Left hindlimb (tissue), 1 donor: ENCODE measurements around the gene SLC22A4.

Source experiments
- DNase-seq: peaks from one replicate; pipeline ENCODE4 v3.0.0-alpha.2; 2018

Gene SLC22A4

GRCh38 chr5:132262882-132263547, 31.2 kb upstream of the SLC22A4 start:
- no peak for DNase-seq

- no peak for DNase-seq
Observed at GRCh38 chr5:132263548-132264261, 30.5 kb upstream of the SLC22A4 start.

- DNase-seq: no peak
Observed at GRCh38 chr5:132264546-132265335, 29.5 kb upstream of the SLC22A4 start.

GRCh38 chr5:132265336-132266030, 28.7 kb upstream of the SLC22A4 start:
- peak; percentile 85 for DNase-seq

- no peak for DNase-seq
Observed at GRCh38 chr5:132266031-132266835, 28.0 kb upstream of the SLC22A4 start.

GRCh38 chr5:132266836-132267160, 27.4 kb upstream of the SLC22A4 start:
- no peak for DNase-seq

- no peak for DNase-seq
Observed at GRCh38 chr5:132267166-132267739, 26.9 kb upstream of the SLC22A4 start.

GRCh38 chr5:132267931-132268768, 26.0 kb upstream of the SLC22A4 start:
- DNase-seq: no peak

- no peak for DNase-seq
Observed at GRCh38 chr5:132268769-132269551, 25.2 kb upstream of the SLC22A4 start.

GRCh38 chr5:132269635-132270334, 24.4 kb upstream of the SLC22A4 start:
- no peak for DNase-seq

- DNase-seq: no peak
Observed at GRCh38 chr5:132270335-132270665, 23.9 kb upstream of the SLC22A4 start.

- no peak for DNase-seq
Observed at GRCh38 chr5:132270706-132271105, 23.5 kb upstream of the SLC22A4 start.

GRCh38 chr5:132271251-132272246, 22.6 kb upstream of the SLC22A4 start:
- DNase-seq: no peak

- peak; percentile 68 for DNase-seq
Observed at GRCh38 chr5:132272311-132273210, 21.6 kb upstream of the SLC22A4 start.

- DNase-seq: no peak
Observed at GRCh38 chr5:132273631-132274030, 20.6 kb upstream of the SLC22A4 start.

GRCh38 chr5:132274050-132274792, 20.0 kb upstream of the SLC22A4 start:
- no peak for DNase-seq
